Gastroesophageal sphincter (tissue), 4 donors: ENCODE results near the gene PPIF. TPM values are rescaled to one million over a fixed set of nuclear protein-coding genes. Genes with fewer than 3 reads are reported as not detected.

Experiments
- ATAC-seq: fragments of 150-250 bp; one replicate; pipeline ENCODE4 v1.9.1; 2016; ENCODE audit warnings: mild to moderate bottlenecking, moderate library complexity
- H3K27ac ChIP-seq, 4 donors: fragments of 200-600 bp; sonication (generic) in 3 of 4; 1 replicate in 3 of 4; 2 replicates in 1 of 4; pipeline ENCODE4 v1.5.1; 2016 to 2019
- H3K27me3 ChIP-seq: fragments of 200-600 bp; sonication (generic); one replicate; pipeline ENCODE4 v1.5.1; 2019
- H3K36me3 ChIP-seq, 2 donors: fragments of 200-600 bp; sonication (generic); one replicate each; pipeline ENCODE4 v1.5.1; 2019; ENCODE audit warnings: control low read depth in 1 of 2
- H3K4me1 ChIP-seq, 3 donors: fragments of 200-600 bp; sonication (generic); 1 replicate in 2 of 3; 2 replicates in 1 of 3; pipeline ENCODE4 v1.5.1; 2016 to 2019; ENCODE audit warnings: control low read depth in 2 of 3
- H3K4me3 ChIP-seq, 2 donors: fragments of 200-600 bp; sonication (generic); one replicate each; pipeline ENCODE4 v1.5.1; 2019; ENCODE audit warnings: mild to moderate bottlenecking in 1 of 2, moderate library complexity in 1 of 2
- H3K9me3 ChIP-seq, 3 donors: fragments of 200-600 bp; sonication (generic); one replicate each; pipeline ENCODE4 v1.5.1; 2017 to 2019; ENCODE audit warnings: control low read depth in 2 of 3
- CTCF ChIP-seq, 4 experiments: fragments of 200-600 bp in 2 of 4; fragments of 450-650 bp in 2 of 4; sonication (generic) in 1 of 4; IDR thresholded peaks; one replicate each; pipeline ENCODE4 v1.5.1; 2017 to 2019; ENCODE audit warnings: antibody characterized with exemption in 4 of 4, mild to moderate bottlenecking in 2 of 4, moderate library complexity in 2 of 4
- EP300 ChIP-seq: sonication (generic); formaldehyde crosslinking; IDR thresholded peaks from one replicate; pipeline ENCODE4 v1.6.1; 2017; ENCODE audit warnings: antibody characterized with exemption, mild to moderate bottlenecking
- POLR2A ChIP-seq, 2 donors: fragments of 450-650 bp; IDR thresholded peaks; one replicate each; pipeline ENCODE4 v1.6.1; 2017; ENCODE audit warnings: antibody characterized with exemption in 2 of 2, mild to moderate bottlenecking in 2 of 2, moderate library complexity in 1 of 2
- POLR2AphosphoS5 ChIP-seq: sonication (generic); formaldehyde crosslinking; IDR thresholded peaks from one replicate; pipeline ENCODE4 v1.6.1; 2017; ENCODE audit warnings: antibody characterized with exemption
- WGBS, 2 donors: methylation state at CpG; one replicate each; pipeline ENCODE4 v1.1.5; 2018; ENCODE audit warnings: low coverage in 1 of 2; 5-methylcytosine and 5-hydroxymethylcytosine counted together
- total RNA-seq, 4 donors: library from RNA; depleted of rRNA; stranded (reverse); fragments of >200 nt; gene quantifications; one replicate each; pipeline ENCODE4 v1.1.0, GENCODE V29; 2016

The PPIF gene
- total RNA-seq, 4 donors from 2014 or later = 16.5 to 38.0 (median 22.8) TPM

GRCh38 chr10:79353726-79354125 is 6.5 kb downstream of the PPIF start:
- Histone ChIP-seq H3K4me1 (peaks cover 0 to 12% (median 3%) of the 10 kb centered on the region in 3 donors), H3K9me3 (no peaks in the 10 kb centered on the region), H3K4me3 (no peak overlapping the region), H3K27me3 (no peaks in the 10 kb centered on the region), H3K27ac (no peak overlapping the region), H3K36me3 (peaks cover 0 to 86% of the 10 kb centered on the region in 2 donors)
- WGBS, 2 donors = 96 to 97% methylated on average over 4 to 5 of the region's 11 CpGs
- no peak for ATAC-seq
- no peak for TF ChIP-seq EP300
- TF ChIP-seq POLR2AphosphoS5 = no peak
- TF ChIP-seq CTCF (IDR thresholded peaks at IDR 0.05) = no peak
- TF ChIP-seq POLR2A (IDR thresholded peaks at IDR 0.05) = no peak

- Histone ChIP-seq H3K9me3 (no peaks in the 10 kb centered on the region), H3K4me3 (no peak overlapping the region), H3K4me1 (peaks cover 0 to 8% (median 0%) of the 10 kb centered on the region in 3 donors), H3K27me3 (no peaks in the 10 kb centered on the region), H3K36me3 (peaks cover 0 to 87% of the 10 kb centered on the region in 2 donors), H3K27ac (no peak overlapping the region)
- no peak for TF ChIP-seq POLR2A (IDR thresholded peaks at IDR 0.05)
- no peak for TF ChIP-seq EP300
- TF ChIP-seq CTCF (IDR thresholded peaks at IDR 0.05) = no peak
- no peak for ATAC-seq
- WGBS, 2 donors = 34% methylated on average over 2 of the region's 3 CpGs; no CpG with 5 or more reads in 1 of the 2 donors
Observed at GRCh38 chr10:79354141-79354540, 6.9 kb downstream of the PPIF start.

GRCh38 chr10:79354615-79355014 is 7.3 kb downstream of the PPIF start:
- H3K27me3 ChIP-seq = no peaks in the 10 kb centered on the region
- H3K4me3 ChIP-seq = no peak overlapping the region
- H3K4me1 ChIP-seq = peaks cover 0 to 3% (median 0%) of the 10 kb centered on the region in 3 donors
- no peaks in the 10 kb centered on the region for H3K9me3 ChIP-seq
- 85 to 90% methylated on average over 5 of the region's 6 CpGs for WGBS, 2 donors
- no peak for ATAC-seq
- peaks cover 0 to 82% of the 10 kb centered on the region in 2 donors for H3K36me3 ChIP-seq
- TF ChIP-seq POLR2AphosphoS5 = no peak
- no peak for TF ChIP-seq CTCF (IDR thresholded peaks at IDR 0.05)
- TF ChIP-seq EP300 = no peak
- TF ChIP-seq POLR2A (IDR thresholded peaks at IDR 0.05) = no peak
- H3K27ac ChIP-seq = no peak overlapping the region

- H3K9me3 ChIP-seq = no peaks in the 10 kb centered on the region
- no peaks in the 10 kb centered on the region for H3K27me3 ChIP-seq
- 95 to 96% methylated on average over 3 to 4 of the region's 6 CpGs for WGBS, 2 donors
- no peak for ATAC-seq
- TF ChIP-seq POLR2A (IDR thresholded peaks at IDR 0.05) (no peak), CTCF (IDR thresholded peaks at IDR 0.05) (no peak), EP300 (no peak), POLR2AphosphoS5 (no peak)
- H3K27ac ChIP-seq = no peak overlapping the region
- H3K4me1 ChIP-seq = no peaks in the 10 kb centered on the region
- H3K36me3 ChIP-seq = peaks cover 0 to 73% of the 10 kb centered on the region in 2 donors
- H3K4me3 ChIP-seq = no peak overlapping the region
Observed at GRCh38 chr10:79355420-79356017, 8.2 kb downstream of the PPIF start.

GRCh38 chr10:79356104-79356503 is 8.8 kb downstream of the PPIF start:
- Histone ChIP-seq H3K4me3 (no peak overlapping the region), H3K27ac (no peak overlapping the region), H3K9me3 (no peaks in the 10 kb centered on the region), H3K4me1 (no peaks in the 10 kb centered on the region), H3K36me3 (peaks cover 0 to 67% of the 10 kb centered on the region in 2 donors), H3K27me3 (no peaks in the 10 kb centered on the region)
- no peak for TF ChIP-seq EP300
- TF ChIP-seq POLR2A (IDR thresholded peaks at IDR 0.05) = no peak
- TF ChIP-seq POLR2AphosphoS5 = no peak
- TF ChIP-seq CTCF (IDR thresholded peaks at IDR 0.05) = no peak
- WGBS, 2 donors = 77 to 94% methylated on average over 2 to 5 of the region's 5 CpGs
- ATAC-seq = no peak
